Skin of body (tissue), 2 donors: ENCODE results near the gene KIAA0408. TPM values are rescaled to one million over a fixed set of nuclear protein-coding genes. Genes with fewer than 3 reads are reported as not detected.

Source experiments
- DNase-seq: peaks from one replicate; lab custom pipeline; 2025; lab: John Stamatoyannopoulos, UW
- total RNA-seq: library from RNA; depleted of rRNA; stranded (reverse); fragments of >200 nt; gene quantifications from one replicate; pipeline ENCODE4 v1.2.3, GENCODE V29; 2014

KIAA0408 gene
- 25.9 TPM for total RNA-seq

DNA sequence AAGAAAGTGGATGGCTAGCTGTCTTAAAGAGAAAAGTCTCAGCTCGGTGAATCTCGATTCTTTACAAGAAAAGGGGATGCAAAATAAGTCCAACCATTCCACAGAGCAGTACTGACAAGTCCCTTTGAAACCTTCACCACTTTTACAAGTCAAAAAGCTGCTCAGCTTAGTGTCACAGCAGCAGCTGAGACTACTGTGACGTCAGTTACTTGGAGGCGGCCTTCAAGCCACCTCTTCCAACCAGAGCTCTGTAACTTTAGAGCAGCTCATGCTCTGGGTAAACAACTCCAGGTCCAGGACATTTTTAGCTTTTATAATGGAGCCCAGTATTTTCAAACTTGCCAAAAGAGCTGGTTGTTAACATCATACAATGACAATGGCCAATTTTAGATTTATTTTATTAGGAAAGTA, at the start of gene KIAA0408:
Gene KIAA0408, minus strand, starts transcription at position 159 of the 411 bp plus-strand sequence. CDS start 5,408 bp downstream, outside the sequence.
- DNase-seq = peak; percentile 92

DNA sequence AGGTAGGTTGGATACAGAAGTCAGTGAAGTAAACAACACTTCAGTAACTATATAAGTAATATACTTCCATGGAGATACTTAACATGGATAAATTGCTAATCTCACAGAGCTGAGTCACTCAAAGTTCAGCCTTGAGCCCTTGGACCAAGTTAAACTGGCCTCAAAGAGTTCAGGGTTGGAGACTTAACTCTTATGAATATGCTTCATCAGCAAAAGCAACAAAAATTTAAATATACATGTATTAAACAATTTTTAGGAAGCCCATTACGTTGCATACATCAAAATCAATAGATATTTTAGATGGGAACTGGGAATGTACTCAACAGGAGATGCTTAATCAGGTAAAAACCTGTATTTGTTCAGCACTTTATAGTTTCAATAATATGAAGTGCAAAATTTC, 47.7 kb upstream of the KIAA0408 start:
- no peak for DNase-seq

DNA sequence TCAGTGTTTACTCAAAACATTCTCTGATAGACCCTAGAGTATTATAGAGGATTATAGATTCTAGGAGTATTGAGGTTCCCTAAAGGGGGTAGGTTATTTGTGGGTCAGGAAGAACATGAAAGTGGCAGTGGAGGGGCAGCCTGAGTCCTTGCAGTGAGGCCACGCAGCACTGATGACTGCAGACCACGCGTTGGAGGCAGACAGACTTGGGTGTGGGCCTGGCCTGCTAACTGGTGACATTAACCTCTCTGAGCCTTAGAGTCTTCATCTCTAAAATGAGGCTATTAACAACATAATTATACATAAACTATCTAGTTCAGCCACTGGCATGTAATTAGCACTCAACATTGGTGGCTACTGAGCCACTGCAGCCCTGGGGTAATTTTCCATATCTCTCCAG, 43.8 kb upstream of the KIAA0408 start:
- DNase-seq = no peak

- DNase-seq = no peak
These were observed 38.2 kb upstream of the KIAA0408 start for GRCh38 chr6:127497410-127497809.

GRCh38 chr6:127496471-127496870, 37.3 kb upstream of the KIAA0408 start:
- no peak for DNase-seq

GRCh38 chr6:127494240-127494767, 35.1 kb upstream of the KIAA0408 start:
- DNase-seq = no peak

DNA sequence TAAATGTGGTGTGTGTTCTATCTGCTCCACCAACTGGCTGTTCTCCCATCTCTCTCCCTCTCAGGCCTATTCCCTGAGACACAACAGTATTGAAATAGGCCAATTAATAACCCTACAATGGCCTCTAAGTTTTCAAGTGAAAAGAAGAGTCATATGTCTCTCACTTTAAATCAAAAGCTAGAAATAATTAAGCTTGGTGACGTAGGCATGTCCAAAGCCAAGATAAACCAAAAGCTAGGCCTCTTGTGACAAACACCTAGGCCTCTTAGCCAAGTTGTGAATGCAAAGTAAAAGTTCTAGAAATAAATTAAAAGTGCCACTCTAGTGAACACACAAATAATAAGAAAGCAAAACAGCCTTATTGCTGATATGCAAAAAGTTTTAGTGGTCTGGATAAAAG, 30.1 kb upstream of the KIAA0408 start:
- no peak for DNase-seq

DNA sequence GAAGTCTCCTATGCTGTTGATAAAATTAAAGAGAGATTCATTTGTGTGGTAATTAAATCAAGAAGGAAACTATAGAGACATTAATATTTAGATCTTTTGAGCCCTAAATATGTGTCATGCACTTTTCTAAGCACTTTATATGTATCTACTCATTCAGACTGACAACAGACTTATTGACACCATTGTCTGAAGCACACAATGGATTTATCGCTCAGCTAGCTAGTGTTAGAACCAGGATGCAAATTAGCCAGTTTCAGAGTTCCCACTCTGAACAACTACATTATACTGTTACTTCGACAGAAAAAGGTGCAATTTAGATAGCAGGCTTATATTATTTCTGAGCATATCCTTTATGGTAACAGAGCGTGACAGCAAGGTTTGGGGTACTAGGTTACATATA, 27.7 kb upstream of the KIAA0408 start:
- DNase-seq = no peak

- no peak for DNase-seq
These were observed 25.1 kb upstream of the KIAA0408 start for GRCh38 chr6:127484212-127484863.

DNA sequence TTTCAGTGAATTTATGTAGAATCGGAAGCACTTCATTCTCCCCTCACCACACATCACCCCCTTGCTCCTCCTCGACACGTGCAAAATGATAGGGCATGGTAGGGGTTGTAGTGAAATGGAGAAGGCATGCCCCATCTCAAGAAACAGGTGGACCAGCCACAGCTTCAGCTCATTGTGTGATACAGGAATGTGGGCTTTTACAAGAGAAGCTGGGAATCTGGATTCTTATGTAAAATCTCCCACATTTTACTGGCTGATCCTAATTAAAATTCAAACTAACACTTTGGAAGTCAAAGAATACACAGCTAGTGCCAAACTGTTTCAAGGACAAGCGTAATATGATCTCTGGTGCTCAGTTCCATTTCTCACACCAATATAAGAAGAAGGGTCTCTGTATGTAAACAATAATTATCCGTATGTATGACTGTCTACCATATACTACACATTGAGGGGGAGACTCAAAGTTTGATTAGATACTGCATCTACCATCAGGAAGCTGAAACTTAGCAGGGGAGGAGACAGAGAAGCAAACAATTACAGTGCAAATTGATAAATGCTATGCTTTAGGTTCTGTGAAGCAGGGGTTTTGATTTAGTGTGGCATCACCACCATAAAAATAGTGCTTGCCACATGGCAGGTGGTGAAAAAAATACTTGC, 24.3 kb upstream of the KIAA0408 start:
- DNase-seq = no peak

DNA sequence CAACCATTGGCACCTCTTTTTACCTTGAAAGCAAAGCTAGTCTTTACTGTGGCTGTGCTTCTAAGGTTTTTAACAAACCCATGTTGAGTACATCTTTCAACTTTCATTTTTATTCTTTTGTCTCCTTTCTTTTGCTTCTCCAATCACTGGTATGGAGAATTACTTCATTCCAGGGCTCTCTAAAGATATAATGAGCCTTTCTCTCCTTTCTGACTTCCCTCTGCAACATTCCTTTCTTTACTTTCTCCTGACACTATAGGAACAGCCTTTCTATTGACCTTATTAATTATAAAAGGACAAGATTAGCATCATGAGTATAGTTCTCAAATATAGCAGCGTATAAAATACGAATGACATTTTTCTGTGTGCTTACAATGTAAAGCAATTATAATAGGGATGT, 23.1 kb upstream of the KIAA0408 start:
- no peak for DNase-seq

GRCh38 chr6:127481628-127482027, 22.4 kb upstream of the KIAA0408 start:
- no peak for DNase-seq

- DNase-seq = no peak
These were observed 21.9 kb upstream of the KIAA0408 start for GRCh38 chr6:127481111-127481510.

DNA sequence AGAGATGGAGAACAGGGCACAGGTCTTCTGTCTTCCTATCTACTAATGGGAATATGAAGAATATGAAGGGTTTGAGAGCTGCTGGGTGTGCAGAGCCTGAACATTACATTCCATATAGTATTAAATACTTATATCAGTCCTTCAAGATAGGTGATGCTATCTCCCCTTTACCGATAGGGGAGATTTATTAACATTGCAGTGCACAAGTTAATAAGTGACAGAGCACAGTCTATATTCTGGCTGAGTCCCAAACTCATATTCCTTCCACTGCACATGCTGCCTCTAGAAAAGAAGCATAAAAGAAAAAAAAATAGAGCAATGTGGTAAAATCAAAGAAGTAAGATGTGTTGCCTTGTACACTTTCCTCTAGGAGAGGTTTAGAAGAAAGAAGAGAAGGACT, 18.5 kb upstream of the KIAA0408 start:
- no peak for DNase-seq

DNA sequence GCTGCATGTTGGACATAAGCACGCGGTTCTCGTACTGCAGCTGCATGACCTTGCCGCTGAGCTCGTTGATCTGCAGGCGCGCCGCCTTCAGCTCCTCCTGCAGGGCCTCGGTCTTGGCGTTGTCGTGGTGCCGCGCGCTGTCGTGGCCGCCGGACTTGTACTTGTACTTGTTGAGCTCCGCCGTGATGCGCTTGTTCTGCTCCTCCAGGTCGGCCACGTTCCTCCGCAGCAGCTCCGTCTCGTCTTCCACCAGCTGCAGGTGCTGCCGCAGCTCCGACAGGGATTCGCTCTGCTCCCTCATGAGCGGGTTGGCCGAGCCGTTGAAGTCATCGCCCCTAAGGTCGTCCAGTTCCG, 16.6 kb upstream of the KIAA0408 start:
- no peak for DNase-seq

DNA sequence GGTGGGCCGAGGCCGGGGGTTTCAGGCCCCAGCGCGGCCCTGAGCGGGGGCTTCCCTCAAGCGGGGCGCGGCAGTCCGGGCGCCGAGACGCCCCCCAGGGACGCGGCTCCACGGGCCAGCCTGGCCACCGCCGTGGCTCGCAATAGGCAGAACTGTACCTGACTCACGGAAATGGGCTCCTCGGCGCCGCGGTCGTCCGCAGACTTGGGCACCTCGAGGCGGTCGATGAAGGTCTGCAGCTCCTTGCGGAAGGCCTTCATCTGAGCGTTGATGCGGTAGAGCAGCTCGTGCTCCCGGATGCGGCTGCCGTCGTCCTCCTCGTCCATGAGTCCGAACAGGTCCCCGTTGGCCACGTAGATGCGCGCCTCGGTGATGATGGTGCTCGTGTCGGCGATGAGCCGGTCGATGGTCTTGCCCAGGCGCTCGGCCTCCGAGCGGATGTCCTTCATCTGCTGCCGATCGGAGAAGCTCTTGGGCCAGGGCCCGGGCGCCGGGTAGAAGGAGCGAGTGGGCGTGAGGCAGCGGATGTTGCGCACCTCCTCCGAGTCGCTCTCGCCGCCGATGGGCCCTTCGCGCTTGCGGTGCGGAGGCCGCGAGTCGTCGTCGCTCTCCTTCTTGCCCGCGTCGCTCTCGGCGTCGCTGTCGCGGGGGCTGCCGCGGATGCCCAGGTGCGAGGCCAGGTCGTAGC, 16.1 kb upstream of the KIAA0408 start:
- DNase-seq = no peak

GRCh38 chr6:127471379-127472255, 12.4 kb upstream of the KIAA0408 start:
- DNase-seq = no peak

GRCh38 chr6:127468936-127469335, 9.7 kb upstream of the KIAA0408 start:
- no peak for DNase-seq

DNA sequence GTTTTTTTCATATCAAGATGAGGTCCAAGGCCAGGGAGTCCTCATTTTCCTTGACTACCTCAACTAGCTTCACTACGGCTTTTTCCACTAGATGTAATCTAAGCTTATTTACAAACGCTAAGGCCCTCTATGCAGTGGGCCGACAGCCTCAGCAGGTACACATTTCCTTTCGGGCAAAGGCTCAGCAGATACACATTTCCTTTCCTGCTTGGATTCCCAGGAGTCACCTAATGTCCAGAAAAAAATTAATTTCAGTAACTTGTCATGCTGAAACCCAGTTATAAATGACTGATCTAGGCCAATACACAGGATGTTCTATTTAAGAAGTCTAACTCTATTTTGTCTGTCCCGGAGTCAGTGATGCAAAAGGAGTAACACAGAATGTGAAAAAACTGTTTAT, 7.2 kb upstream of the KIAA0408 start:
- no peak for DNase-seq

DNA sequence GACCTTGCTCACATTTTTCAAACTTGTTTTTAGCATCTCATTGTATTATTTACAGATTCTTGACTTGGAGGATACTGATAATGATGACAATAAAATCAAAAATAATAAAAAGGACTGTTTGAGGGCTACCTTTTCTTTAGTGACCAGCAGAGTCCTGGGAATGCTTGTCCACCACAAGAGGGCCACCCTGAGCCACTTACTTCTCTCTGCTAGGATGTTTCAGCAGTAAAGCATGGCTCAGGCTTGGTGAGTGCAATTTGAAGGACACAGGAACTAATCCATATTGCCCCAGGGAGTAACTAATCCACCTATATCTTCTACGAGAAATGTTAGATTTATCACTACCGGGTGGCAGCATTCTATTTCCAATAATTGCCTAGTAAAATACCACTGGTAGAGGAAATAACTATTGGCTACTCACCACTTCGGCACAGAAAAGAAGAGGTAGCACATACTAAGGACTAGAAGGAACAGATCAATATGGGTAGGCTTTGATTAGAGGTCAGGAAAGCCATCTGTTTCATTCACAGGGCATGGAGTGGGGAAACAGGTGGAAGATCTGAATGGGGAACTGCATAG, 5.8 kb upstream of the KIAA0408 start:
- peak; percentile 81 for DNase-seq
